ENCODE measurements around the gene TRIM56.

Gene TRIM56

GRCh38 chr7:101137651-101138212 lies 52.5 kb downstream of the TRIM56 start:
- no peak for DNase-seq

GRCh38 chr7:101138213-101138870 lies 53.1 kb downstream of the TRIM56 start:
- peak; percentile 92 for DNase-seq

GRCh38 chr7:101140339-101140699 lies 55.0 kb downstream of the TRIM56 start:
- no peak for DNase-seq

- no peak for DNase-seq
These were observed 55.6 kb downstream of the TRIM56 start for GRCh38 chr7:101140746-101141382.
